HG02840 (cell line): Measurements from ENCODE around the gene USP16.

Experiments used
- ATAC-seq: cut with Tn5 transposase; IDR thresholded peaks from one replicate; pipeline ENCODE4 v1.9.1; 2021; ENCODE audit warnings: mild to moderate bottlenecking, moderate library complexity, moderate number of reproducible peaks; ENCODE audit not compliant: unreplicated experiment, low FRiP score

Gene USP16

GRCh38 chr21:29080454-29080941 lies 56.0 kb downstream of the USP16 start:
- no peak for ATAC-seq

GRCh38 chr21:29082046-29082815 lies 57.8 kb downstream of the USP16 start:
- ATAC-seq, result no peak

- ATAC-seq, result no peak
These were observed 58.8 kb downstream of the USP16 start for GRCh38 chr21:29083306-29083705.

GRCh38 chr21:29084372-29084771 lies 59.9 kb downstream of the USP16 start:
- no peak for ATAC-seq

- ATAC-seq, result no peak
These were observed 60.8 kb downstream of the USP16 start for GRCh38 chr21:29085106-29085752.

GRCh38 chr21:29091033-29091432 lies 66.6 kb downstream of the USP16 start:
- no peak for ATAC-seq

- no peak for ATAC-seq
These were observed 67.9 kb downstream of the USP16 start for GRCh38 chr21:29092102-29092959.

- no peak for ATAC-seq
These were observed 71.9 kb downstream of the USP16 start for GRCh38 chr21:29096218-29097015.

- ATAC-seq, result no peak
These were observed 73.7 kb downstream of the USP16 start for GRCh38 chr21:29098156-29098555.

- no peak for ATAC-seq
These were observed 78.4 kb downstream of the USP16 start for GRCh38 chr21:29102791-29103257.
